ENCODE results near the gene LYPD1.
"Not testable (repeated sequence)": the region's sequence is repeated elsewhere in the genome, so short reads cannot be mapped to it uniquely, and the experiment has no call there.

LYPD1 gene

GRCh38 chr2:132669908-132670495 is at the start of gene LYPD1:
Gene LYPD1 (minus strand): TSS chr2:132670205. CDS start chr2:132669932, 273 bp downstream.
- peak; percentile 66 for DNase-seq

- no peak for DNase-seq
Measured at GRCh38 chr2:132719480-132719879, 49.5 kb upstream of the LYPD1 start.

GRCh38 chr2:132716954-132717353 is 46.9 kb upstream of the LYPD1 start:
- no peak for DNase-seq

- DNase-seq = no peak
Measured at GRCh38 chr2:132715386-132716351, 45.7 kb upstream of the LYPD1 start.

GRCh38 chr2:132703396-132703795 is 33.4 kb upstream of the LYPD1 start:
- no peak for DNase-seq

GRCh38 chr2:132701810-132702209 is 31.8 kb upstream of the LYPD1 start:
- no peak for DNase-seq

- not testable (repeated sequence) for DNase-seq
Measured at GRCh38 chr2:132699802-132700201, 29.8 kb upstream of the LYPD1 start.

GRCh38 chr2:132698347-132698746 is 28.3 kb upstream of the LYPD1 start:
- not testable (repeated sequence) for DNase-seq

- DNase-seq = no peak
Measured at GRCh38 chr2:132697556-132698205, 27.7 kb upstream of the LYPD1 start.

GRCh38 chr2:132692816-132693215 is 22.8 kb upstream of the LYPD1 start:
- no peak for DNase-seq

- no peak for DNase-seq
Measured at GRCh38 chr2:132691556-132691955, 21.6 kb upstream of the LYPD1 start.

GRCh38 chr2:132690664-132691303 is 20.8 kb upstream of the LYPD1 start:
- DNase-seq = no peak

- DNase-seq = no peak
Measured at GRCh38 chr2:132681766-132682165, 11.8 kb upstream of the LYPD1 start.

- no peak for DNase-seq
Measured at GRCh38 chr2:132680544-132680943, 10.5 kb upstream of the LYPD1 start.

GRCh38 chr2:132678483-132678882 is 8.5 kb upstream of the LYPD1 start:
- DNase-seq = no peak

GRCh38 chr2:132677661-132678060 is 7.7 kb upstream of the LYPD1 start:
- no peak for DNase-seq

- no peak for DNase-seq
Measured at GRCh38 chr2:132676999-132677398, 7.0 kb upstream of the LYPD1 start.

GRCh38 chr2:132671151-132671835 is 1.3 kb upstream of the LYPD1 start:
- no peak for DNase-seq

- DNase-seq = peak; percentile 48
Measured at GRCh38 chr2:132670496-132671150, 618 bp upstream of the LYPD1 start.

GRCh38 chr2:132668987-132669907 is 758 bp downstream of the LYPD1 start:
- DNase-seq = no peak

Measured in left hindlimb (tissue), 1 donor.